Stimulated activated CD4-positive, alpha-beta T cell treated with anti-CD3 and anti-CD28 coated beads, Interleukin-12 subunit alpha, Interleukin-12 subunit beta, amount 100 ng/mL, for 4 hours (primary cell): ENCODE results near the gene TBCA.
A peak's percentile ranks its signal among the peaks of the same experiment; 100 is the strongest.
"Not testable (repeated sequence)": the region's sequence is repeated elsewhere in the genome, so short reads cannot be mapped to it uniquely, and the experiment has no call there.

Source experiments
- DNase-seq: peaks from one replicate; pipeline ENCODE4 v3.0.0-alpha.2; 2020

Gene TBCA

DNA sequence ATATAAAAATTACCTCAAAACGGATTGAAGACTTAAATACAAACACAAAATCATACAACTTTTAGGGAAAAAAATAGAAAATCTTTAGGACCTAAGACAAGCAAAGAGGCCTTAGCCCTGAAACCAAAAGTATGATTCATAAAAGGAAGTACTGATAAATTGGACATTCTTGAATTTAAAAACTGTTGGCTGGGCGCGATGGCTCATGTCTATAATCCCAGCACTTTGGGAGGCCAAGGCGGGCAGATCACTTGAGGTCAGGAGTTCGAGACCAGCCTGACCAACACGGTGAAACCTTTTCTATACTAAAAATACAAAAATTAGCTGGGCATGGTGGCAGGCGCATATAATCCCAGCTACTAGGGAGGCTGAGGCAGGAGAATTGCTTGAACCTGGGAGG lies 76.6 kb downstream of the TBCA start:
- DNase-seq: not testable (repeated sequence)

- no peak for DNase-seq
Measured at GRCh38 chr5:77698920-77699319, 77.2 kb downstream of the TBCA start.

DNA sequence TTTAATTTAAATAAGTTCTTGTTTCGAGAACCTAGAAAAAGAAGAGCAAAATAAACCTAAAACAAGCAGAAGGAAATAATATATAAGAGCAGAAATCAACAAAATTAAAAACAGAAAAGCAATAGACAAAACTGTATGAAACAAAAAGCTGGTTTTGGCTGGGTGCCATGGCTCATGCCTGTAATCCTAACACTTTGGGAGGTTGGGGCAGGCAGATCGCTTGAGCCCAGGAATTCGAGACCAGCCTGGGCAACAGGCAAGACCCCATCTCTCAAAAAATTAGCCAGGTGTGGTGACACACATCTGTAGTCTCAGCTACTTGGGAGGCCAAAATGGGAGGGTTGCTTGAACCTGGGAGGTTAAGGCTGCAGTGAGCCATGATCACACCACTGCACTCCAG lies 78.4 kb downstream of the TBCA start:
- DNase-seq: no peak

- DNase-seq: no peak
Measured at GRCh38 chr5:77696120-77696519, 80.0 kb downstream of the TBCA start.

GRCh38 chr5:77693913-77694312 lies 82.2 kb downstream of the TBCA start:
- no peak for DNase-seq

GRCh38 chr5:77683171-77683732 lies 92.9 kb downstream of the TBCA start:
- no peak for DNase-seq

GRCh38 chr5:77670526-77670925 lies 105.6 kb downstream of the TBCA start:
- DNase-seq: no peak

DNA sequence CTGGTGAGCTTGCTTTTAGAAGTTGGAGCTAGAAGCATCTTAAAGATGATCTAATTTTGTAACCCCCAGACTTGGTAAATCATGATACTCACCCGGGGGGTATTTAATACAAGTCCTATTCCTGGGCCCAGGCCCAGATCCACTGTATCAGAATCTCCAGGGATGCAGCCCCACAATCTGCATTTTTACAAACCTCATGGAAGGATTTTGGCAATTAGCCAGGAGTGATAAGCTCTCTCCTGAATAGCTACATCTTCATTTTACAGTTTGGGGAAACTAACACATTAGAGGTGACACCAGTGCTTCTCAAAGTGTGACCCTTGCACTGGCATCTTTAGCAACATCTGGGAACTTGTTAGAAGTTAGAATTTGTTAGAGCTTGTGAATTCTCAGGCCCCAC lies 106.5 kb downstream of the TBCA start:
- no peak for DNase-seq

- no peak for DNase-seq
Measured at GRCh38 chr5:77663090-77663863, 112.9 kb downstream of the TBCA start.

DNA sequence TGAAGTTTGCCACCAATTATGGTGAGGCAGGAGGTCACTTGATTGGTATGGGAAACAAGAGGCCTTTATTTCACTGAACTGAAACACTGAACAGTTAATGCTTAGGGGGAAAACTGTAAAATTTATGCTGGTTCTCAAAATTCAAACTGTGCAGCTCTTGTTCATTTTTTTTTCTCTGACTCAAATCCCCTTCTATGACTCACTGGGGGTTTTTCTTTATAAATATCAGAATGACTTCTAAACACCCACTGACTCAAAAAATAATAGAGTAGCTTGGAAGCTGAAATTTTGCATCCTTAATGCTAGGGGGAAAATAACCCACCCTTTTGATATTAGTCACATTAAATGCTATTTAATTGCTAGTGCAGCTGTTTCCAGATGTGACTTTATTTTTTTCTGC lies 113.5 kb downstream of the TBCA start:
- DNase-seq: no peak

- DNase-seq: no peak
Measured at GRCh38 chr5:77658662-77659061, 117.5 kb downstream of the TBCA start.

- DNase-seq: no peak
Measured at GRCh38 chr5:77651343-77651742, 124.8 kb downstream of the TBCA start.

- no peak for DNase-seq
Measured at GRCh38 chr5:77650686-77651085, 125.5 kb downstream of the TBCA start.

GRCh38 chr5:77649776-77650175 lies 126.4 kb downstream of the TBCA start:
- no peak for DNase-seq

DNA sequence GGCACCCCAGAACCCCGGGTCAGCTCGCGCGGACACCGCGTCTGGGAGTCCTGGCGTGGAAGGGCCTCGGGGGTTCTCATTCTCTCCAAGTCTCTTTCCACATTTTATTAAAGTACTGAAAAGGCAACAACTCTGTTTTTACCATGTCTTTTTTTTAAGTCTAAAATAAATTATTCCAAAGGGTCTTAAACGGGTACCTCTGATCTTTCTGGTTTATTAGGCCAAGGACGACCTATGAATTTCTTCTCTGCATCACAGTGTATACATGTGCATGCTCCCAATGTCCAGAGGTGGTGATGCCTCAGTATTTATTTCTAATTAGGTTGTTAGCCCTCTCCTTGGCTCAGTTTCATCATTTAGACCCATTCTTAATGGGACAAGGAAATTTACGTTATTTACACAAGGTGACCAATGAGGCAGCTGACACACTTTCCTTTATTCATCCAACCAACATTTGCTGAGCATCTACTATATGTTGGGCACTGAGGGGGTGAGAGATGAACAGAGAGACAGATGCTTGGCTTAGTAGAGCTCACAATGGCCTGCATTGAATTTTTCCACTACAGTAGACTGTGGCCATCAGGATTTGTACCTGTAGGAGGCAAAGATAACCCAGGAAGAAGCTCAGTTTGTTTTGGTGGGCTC lies 130.0 kb downstream of the TBCA start:
- DNase-seq: no peak

DNA sequence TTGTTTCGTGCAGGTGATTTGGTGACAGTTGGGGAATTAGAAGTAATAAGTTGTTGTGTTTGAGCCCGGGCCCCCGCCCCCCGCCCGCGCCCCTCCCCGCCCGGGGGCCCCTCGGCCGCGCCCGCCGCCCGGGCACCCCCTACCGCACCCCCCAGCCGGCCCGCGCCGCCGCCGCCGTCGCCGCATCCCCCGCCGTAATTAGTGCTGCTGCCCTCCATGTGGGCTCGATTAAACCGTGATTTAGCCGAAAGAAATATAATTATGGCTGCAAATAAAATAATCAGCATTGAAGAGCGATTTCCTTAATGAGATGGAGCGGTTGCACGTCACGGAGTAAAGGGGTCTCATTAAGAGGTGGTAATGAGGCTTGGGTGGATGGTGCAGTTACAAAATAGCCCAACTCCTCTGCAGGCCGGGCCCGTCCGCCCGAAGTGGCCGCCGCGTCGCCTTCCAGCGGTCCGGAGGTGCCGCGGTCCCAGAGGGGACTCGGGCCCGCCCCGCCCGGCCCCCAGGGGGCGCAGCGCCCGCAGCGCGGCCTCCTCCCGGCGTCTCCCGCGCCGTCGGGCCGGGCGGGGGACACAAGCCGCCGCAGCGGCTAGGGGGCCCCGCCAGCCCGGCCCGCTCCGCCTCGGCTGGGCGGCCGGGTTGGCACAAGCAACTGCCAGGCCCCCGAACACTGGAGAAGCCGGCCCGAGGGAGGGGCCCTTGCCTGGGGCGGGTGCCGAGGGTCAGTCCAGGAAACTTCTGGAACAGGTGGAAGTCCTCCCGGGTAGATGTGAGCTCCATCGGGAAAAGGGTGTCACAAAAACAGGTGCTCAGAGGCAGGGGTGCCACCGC lies 130.8 kb downstream of the TBCA start:
- peak; percentile 45 for DNase-seq

DNA sequence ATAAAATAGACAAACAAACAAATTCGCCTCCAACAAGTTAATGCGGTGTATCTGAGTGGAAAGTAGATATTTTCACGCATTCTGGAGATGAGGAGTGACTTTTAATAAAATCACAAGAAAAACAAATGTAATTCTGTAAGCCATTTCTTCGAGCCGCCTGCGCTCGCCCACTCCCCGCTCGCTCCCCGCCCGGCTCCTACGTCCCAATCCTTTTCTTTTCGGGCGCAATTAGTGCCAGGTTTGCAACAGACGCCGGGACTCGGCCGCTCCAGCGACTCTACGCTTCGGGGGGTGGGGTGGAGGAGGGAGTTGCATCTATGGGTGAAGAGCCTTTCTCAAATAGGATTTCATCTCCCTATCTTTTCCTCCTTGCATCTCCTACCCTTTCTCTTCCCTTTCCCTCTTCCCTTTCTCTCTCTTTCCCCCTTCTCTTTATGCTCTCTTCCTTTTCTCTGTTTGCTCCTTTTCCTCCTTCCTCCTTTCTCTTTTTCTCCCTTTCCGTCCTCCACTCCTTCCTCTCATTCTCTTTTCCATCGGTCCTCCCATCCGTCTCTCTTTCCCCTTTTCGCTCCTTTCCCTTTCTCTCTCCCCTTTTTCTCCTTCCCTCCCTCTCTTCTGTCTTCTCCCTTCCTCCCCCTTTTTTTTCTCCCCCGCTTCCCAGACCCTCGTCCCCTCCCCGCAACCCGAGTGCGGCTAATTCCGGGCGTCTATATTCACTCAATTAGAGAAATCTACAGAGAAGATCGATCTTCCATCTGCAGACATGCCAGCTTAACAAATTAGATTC lies 131.6 kb downstream of the TBCA start:
- no peak for DNase-seq

GRCh38 chr5:77643654-77644370 lies 132.3 kb downstream of the TBCA start:
- no peak for DNase-seq

DNA sequence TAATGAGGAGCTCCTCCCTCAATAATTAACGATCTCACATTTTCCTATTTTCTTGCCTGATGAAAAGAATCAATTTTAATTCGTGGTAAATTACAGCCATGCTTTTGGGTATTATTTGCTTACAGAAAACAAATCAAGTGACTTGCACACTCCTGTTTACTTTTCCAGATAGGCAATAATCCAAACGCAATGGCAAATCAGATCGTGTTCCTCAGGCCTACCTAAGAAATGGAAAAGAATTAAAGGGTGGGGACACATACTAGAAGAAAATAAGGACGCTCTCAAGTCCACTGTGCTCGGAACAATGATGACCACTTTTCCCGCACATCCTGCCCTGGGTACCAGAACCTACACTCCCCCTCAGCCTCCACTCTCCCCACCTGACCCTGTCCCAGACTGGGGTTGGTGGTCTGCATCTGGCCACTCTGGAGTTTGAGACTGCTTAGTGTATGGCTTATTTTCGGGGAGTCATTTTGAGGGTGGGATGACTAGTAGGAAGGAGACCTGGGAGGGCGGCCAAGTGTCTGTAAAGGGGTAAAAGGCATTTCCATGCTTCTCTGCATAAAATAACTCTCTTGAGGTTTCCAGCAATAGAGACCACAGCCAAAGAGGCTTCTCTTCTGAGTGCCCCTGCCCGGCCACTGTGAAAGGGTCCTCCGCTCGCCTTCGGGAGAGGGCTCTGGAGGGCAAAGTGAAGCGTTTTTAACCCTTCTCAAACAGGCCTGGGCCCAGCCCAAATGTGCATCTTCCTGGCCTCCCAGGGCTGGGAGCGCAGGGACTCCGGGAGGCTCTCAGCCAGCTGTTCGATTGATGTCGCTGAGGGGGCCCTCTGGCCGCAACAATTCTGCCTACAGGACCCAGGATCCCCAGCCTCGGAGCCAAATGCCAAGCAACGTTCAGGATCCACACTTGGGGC lies 133.1 kb downstream of the TBCA start:
- DNase-seq: no peak

- no peak for DNase-seq
Measured at GRCh38 chr5:77641963-77642737, 134.0 kb downstream of the TBCA start.
